ENCODE results near the gene SMIM7. TPM values are rescaled to one million over a fixed set of nuclear protein-coding genes. Genes with fewer than 3 reads are reported as not detected.

SMIM7 gene
- total RNA-seq, 1 experiment from 2014 or later = 66.4 TPM

DNA sequence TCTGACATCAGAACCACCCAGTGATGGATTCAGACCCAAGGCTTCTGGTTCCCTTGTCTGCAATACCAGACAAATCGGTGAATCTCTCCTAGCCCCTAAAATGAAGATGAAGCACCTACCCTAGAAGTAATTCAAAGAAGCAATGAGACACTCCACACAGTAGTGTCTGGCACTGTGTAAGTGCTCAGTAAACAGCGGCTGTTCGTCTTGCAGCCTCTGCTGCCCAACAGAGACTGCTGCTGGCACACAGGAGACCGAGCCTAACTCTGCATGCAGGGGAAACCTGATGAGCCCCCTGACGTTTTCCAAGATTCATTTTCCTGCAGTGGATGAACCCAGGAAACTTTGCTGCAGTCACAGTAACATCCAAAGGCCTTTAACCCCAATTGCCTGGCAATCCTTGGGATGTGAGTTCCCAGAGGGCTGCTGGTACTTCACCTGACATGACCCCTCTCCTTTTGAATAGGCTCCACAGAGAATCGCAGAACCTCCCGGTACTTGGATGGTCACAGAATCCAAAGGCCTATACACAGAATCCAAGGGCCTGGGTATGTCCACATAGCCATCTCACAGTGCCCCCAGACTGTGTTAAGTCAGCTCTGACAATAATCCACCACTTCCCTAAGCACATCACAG is 38.7 kb downstream of the SMIM7 start:
- Histone ChIP-seq H3K9ac (ENCODE audit: low read length) (no peak overlapping the region), H3K4me2 (ENCODE audit: low read length) (no peak overlapping the region), H3K79me2 (ENCODE audit: insufficient read depth, low read length) (peaks cover 100% of the 10 kb centered on the region), H3K9me3 (ENCODE audit: control insufficient read depth in 1 of 2, insufficient read depth in 1 of 2, low read depth in 1 of 2, low read length in 2 of 2) (no peaks in the 10 kb centered on the region), H3K36me3 (ENCODE audit: control insufficient read depth in 1 of 2, insufficient read depth in 2 of 2, low read length in 2 of 2) (peaks cover 3 to 20% of the 10 kb centered on the region in 2 experiments; a peak in 2 of 4 replicates), H4K20me1 (ENCODE audit: insufficient read depth) (peaks cover 8% of the 10 kb centered on the region; the same call in 1 of the 2 replicates), H2AFZ (ENCODE audit: low read depth, low read length, poor library complexity, severe bottlenecking) (no peak overlapping the region), H3K4me1 (ENCODE audit: control insufficient read depth in 1 of 2, insufficient read depth in 2 of 2, low read length in 2 of 2) (peaks cover 3% of the 10 kb centered on the region in 2 experiments), H3K9me2 (ENCODE audit: insufficient read depth) (no peaks in the 10 kb centered on the region), H3K27me3 (ENCODE audit: insufficient read depth, low read length) (no peaks in the 10 kb centered on the region), H3K27ac (ENCODE audit: low read depth, low read length) (no peak overlapping the region), H3K4me3 (replicated peaks in 1 of 2; ENCODE audit: low read depth in 1 of 2, low read length in 2 of 2) (no peak overlapping the region)
- RAD21 ChIA-PET (ENCODE audit: low non-redundant PET in 1 of 2, low total read pairs in 2 of 2, uncharacterized antibody in 2 of 2, unreplicated experiment in 2 of 2) = no interaction called here
- no TSS peak for BruUV-seq (replicated peaks)
- POLR2A ChIA-PET = no interaction called here
- TF ChIP-seq EGR1 (IDR thresholded peaks at IDR 0.05; ENCODE audit: low read depth) (no peak), ELF1 (IDR thresholded peaks at IDR 0.05; ENCODE audit: borderline replicate concordance, low read depth) (no peak), SP1 (IDR thresholded peaks at IDR 0.05; ENCODE audit: low read depth) (no peak), EZH2phosphoT487 (IDR thresholded peaks at IDR 0.05; ENCODE audit: borderline replicate concordance) (no peak), RAD21 (IDR thresholded peaks at IDR 0.05; ENCODE audit: low read depth) (no peak), ZFX (IDR thresholded peaks at IDR 0.05) (no peak), YY1 (IDR thresholded peaks at IDR 0.05; ENCODE audit: extremely low read depth, insufficient replicate concordance, low read depth, low read length) (no peak), ATF3 (IDR thresholded peaks at IDR 0.05) (no peak), ZNF274 (IDR thresholded peaks at IDR 0.05; ENCODE audit: low read depth, low read length) (no peak), POLR2AphosphoS5 (IDR thresholded peaks at IDR 0.05; ENCODE audit: low read depth, low read length) (no peak)
- TF ChIP-seq, protein P1, sequence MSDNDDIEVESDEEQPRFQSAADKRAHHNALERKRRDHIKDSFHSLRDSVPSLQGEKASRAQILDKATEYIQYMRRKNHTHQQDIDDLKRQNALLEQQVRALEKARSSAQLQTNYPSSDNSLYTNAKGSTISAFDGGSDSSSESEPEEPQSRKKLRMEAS (IDR thresholded peaks at IDR 0.05) = no peak
- intact Hi-C loops (cut with micrococcal nuclease) = no loop called here
- no peak for DNase-seq (ENCODE audit: low read depth, low spot score)
- CTCF ChIA-PET = no interaction called here
- ATAC-seq = no peak
